ENCODE results near the gene MBD6.
"Not testable (repeated sequence)": the region's sequence is repeated elsewhere in the genome, so short reads cannot be mapped to it uniquely, and the experiment has no call there.

The MBD6 gene

GRCh38 chr12:57517187-57517586 lies 5.4 kb upstream of the MBD6 start:
- DNase-seq, result no peak

GRCh38 chr12:57517718-57518117 lies 4.9 kb upstream of the MBD6 start:
- DNase-seq, result not testable (repeated sequence)

GRCh38 chr12:57518176-57518919 lies 4.3 kb upstream of the MBD6 start:
- no peak for DNase-seq

- DNase-seq, result no peak
Observed at GRCh38 chr12:57518920-57519795, 3.5 kb upstream of the MBD6 start.

- DNase-seq, result peak; percentile 45
Observed at GRCh38 chr12:57519796-57520052, 2.9 kb upstream of the MBD6 start.

GRCh38 chr12:57520053-57520818 lies 2.4 kb upstream of the MBD6 start, which contains the start of gene DDIT3:
Gene DDIT3, minus strand, starts transcription at chr12:57520514. Its CDS starts 3,108 bp downstream, at chr12:57517406.
- DNase-seq, result peak; percentile 99

- no peak for DNase-seq
Observed at GRCh38 chr12:57521525-57522010, 1.1 kb upstream of the MBD6 start.

- no peak for DNase-seq
Observed at GRCh38 chr12:57522887-57523705, 472 bp downstream of the MBD6 start.

GRCh38 chr12:57523706-57524614 lies 1.3 kb downstream of the MBD6 start:
- DNase-seq, result no peak

GRCh38 chr12:57524814-57525614 lies 2.4 kb downstream of the MBD6 start:
- DNase-seq, result no peak

GRCh38 chr12:57525615-57526383 lies 3.2 kb downstream of the MBD6 start:
- no peak for DNase-seq

- no peak for DNase-seq
Observed at GRCh38 chr12:57526477-57527126, 4.0 kb downstream of the MBD6 start.

- no peak for DNase-seq
Observed at GRCh38 chr12:57527184-57527583, 4.6 kb downstream of the MBD6 start.

- no peak for DNase-seq
Observed at GRCh38 chr12:57528176-57528575, 5.6 kb downstream of the MBD6 start.

GRCh38 chr12:57528831-57529555 lies 6.4 kb downstream of the MBD6 start:
- no peak for DNase-seq

GRCh38 chr12:57529831-57530230 lies 7.2 kb downstream of the MBD6 start:
- DNase-seq, result no peak

GRCh38 chr12:57530396-57531142 lies 7.9 kb downstream of the MBD6 start:
- no peak for DNase-seq

- no peak for DNase-seq
Observed at GRCh38 chr12:57531836-57532235, 9.2 kb downstream of the MBD6 start.

Measured in NK-92 treated with Interleukin-12 subunit alpha and Interleukin-12 subunit beta, amount 100 ng/mL, for 24 hours (cell line).